Measurements from ENCODE around the gene PRRC2B. TPM values are rescaled to one million over a fixed set of nuclear protein-coding genes. Genes with fewer than 3 reads are reported as not detected.

The PRRC2B gene
- total and polyA plus RNA-seq, 8 donors: 26.3 to 251 (median 71.8) TPM

DNA sequence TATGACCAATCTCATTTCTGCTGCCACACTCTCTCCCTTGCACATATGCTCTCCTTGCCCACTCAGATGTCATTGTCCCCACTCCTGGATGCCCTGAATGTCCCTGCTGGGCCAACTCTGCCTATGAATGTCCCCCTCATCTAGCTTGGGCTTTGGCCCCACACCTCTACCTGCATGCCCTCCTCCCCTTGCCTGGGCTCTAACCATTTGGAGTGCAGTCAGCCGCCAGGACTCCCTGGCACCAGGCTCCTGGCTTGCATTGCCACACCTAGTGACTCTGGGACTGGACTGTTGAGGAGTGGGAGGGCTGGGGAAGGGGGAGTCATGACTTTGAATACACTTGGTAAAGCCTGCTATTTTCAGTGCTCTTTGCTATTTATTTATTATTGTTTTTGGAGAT, 67.3 kb downstream of the PRRC2B start:
- intact Hi-C loops (cut with DNase I; ENCODE audit: low total_unique reads): no loop called here
- no peaks in the 10 kb centered on the region for H3K27me3 ChIP-seq
- WGBS, 5 donors: 80 to 100% (median 88%) methylated on average over 1 of the region's 1 CpG
- no peak for DNase-seq
- no peaks in the 10 kb centered on the region for H3K9me3 ChIP-seq
- H3K4me3 ChIP-seq: no peak overlapping the region
- no peak overlapping the region for H3K27ac ChIP-seq
- no peak for TF ChIP-seq EP300 (IDR thresholded peaks at IDR 0.05)
- no peak for TF ChIP-seq POLR2A (IDR thresholded peaks at IDR 0.05)
- TF ChIP-seq, protein P1, sequence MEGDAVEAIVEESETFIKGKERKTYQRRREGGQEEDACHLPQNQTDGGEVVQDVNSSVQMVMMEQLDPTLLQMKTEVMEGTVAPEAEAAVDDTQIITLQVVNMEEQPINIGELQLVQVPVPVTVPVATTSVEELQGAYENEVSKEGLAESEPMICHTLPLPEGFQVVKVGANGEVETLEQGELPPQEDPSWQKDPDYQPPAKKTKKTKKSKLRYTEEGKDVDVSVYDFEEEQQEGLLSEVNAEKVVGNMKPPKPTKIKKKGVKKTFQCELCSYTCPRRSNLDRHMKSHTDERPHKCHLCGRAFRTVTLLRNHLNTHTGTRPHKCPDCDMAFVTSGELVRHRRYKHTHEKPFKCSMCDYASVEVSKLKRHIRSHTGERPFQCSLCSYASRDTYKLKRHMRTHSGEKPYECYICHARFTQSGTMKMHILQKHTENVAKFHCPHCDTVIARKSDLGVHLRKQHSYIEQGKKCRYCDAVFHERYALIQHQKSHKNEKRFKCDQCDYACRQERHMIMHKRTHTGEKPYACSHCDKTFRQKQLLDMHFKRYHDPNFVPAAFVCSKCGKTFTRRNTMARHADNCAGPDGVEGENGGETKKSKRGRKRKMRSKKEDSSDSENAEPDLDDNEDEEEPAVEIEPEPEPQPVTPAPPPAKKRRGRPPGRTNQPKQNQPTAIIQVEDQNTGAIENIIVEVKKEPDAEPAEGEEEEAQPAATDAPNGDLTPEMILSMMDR (IDR thresholded peaks at IDR 0.05): no peak
- TF ChIP-seq POLR2AphosphoS5 (IDR thresholded peaks at IDR 0.05): no peak
- peaks cover 0 to 11% (median 6%) of the 10 kb centered on the region in 4 donors for H3K4me1 ChIP-seq
- peaks cover 78 to 100% (median 97%) of the 10 kb centered on the region in 4 donors for H3K36me3 ChIP-seq

DNA sequence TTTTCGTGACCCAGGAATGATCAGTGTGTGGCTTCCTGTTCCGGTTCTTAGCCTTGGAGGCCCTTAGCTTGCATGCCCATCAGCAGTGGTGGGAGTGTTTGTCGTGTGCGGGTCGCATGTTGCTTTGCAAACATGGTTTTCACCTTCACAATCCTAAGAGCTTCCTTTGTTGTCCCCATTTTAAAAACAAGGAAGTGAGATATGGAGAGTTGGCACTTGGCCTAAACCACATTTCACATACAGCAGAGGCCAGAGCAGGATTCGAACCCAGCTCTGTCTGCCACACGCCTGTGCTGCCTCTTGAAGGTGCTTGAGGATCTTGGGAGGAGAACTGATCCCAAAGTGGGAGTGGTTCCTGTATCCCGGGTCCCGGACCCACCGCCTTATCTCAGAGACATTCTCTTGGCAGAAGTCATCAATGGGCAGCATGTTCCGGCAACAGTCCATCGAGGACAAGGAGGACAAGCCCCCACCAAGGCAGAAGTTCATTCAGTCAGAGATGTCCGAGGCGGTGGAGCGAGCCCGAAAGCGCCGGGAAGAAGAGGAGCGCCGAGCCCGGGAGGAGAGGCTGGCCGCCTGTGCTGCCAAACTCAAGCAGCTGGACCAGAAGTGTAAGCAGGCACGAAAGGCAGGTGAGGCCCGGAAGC, 70.6 kb downstream of the PRRC2B start:
- Histone ChIP-seq H3K36me3 (peaks cover 75 to 100% (median 97%) of the 10 kb centered on the region in 4 donors), H3K9me3 (no peaks in the 10 kb centered on the region), H3K27ac (peak overlapping the region in 2 of 5 donors; percentile 20 to 26), H3K27me3 (no peaks in the 10 kb centered on the region), H3K4me3 (no peak overlapping the region), H3K4me1 (peaks cover 0 to 11% (median 6%) of the 10 kb centered on the region in 4 donors)
- 62 to 74% (median 71%) methylated on average over 24 of the region's 24 CpGs for WGBS, 5 donors
- intact Hi-C loops (cut with DNase I; ENCODE audit: low total_unique reads): no loop called here
- peak in 1 of 2 donors; percentile 55 for DNase-seq
- TF ChIP-seq EP300 (IDR thresholded peaks at IDR 0.05): no peak

DNA sequence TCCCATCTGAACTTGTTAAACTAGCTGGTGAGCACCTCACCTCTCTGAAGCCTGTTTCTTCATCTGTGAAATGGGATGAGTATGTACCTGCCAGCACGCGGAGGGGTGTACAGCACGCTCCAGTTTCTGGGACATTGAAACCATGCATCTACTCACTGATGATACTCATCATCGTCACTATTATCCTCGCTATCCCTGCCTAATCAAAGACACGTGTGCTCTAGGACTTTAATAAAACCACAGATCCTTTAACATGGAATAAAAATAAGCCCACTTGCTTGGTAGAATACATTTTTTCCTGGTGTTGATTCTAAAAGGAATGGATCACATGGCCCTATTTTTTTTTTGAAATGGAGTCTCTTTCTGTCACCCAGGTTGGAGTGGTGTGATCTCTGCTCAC, 71.5 kb downstream of the PRRC2B start:
- H3K27ac ChIP-seq: no peak overlapping the region
- no peaks in the 10 kb centered on the region for H3K27me3 ChIP-seq
- no peak for DNase-seq
- H3K4me1 ChIP-seq: peaks cover 0 to 11% (median 6%) of the 10 kb centered on the region in 4 donors
- TF ChIP-seq EP300 (IDR thresholded peaks at IDR 0.05) (no peak), POLR2AphosphoS5 (IDR thresholded peaks at IDR 0.05) (no peak), POLR2A (IDR thresholded peaks at IDR 0.05) (no peak)
- TF ChIP-seq, protein P1 (IDR thresholded peaks at IDR 0.05): no peak
- H3K9me3 ChIP-seq: no peaks in the 10 kb centered on the region
- 91 to 96% (median 91%) methylated on average over 6 of the region's 6 CpGs for WGBS, 5 donors
- H3K36me3 ChIP-seq: peaks cover 73 to 100% (median 97%) of the 10 kb centered on the region in 4 donors
- intact Hi-C loops (cut with DNase I; ENCODE audit: low total_unique reads): no loop called here
- no peak overlapping the region for H3K4me3 ChIP-seq

DNA sequence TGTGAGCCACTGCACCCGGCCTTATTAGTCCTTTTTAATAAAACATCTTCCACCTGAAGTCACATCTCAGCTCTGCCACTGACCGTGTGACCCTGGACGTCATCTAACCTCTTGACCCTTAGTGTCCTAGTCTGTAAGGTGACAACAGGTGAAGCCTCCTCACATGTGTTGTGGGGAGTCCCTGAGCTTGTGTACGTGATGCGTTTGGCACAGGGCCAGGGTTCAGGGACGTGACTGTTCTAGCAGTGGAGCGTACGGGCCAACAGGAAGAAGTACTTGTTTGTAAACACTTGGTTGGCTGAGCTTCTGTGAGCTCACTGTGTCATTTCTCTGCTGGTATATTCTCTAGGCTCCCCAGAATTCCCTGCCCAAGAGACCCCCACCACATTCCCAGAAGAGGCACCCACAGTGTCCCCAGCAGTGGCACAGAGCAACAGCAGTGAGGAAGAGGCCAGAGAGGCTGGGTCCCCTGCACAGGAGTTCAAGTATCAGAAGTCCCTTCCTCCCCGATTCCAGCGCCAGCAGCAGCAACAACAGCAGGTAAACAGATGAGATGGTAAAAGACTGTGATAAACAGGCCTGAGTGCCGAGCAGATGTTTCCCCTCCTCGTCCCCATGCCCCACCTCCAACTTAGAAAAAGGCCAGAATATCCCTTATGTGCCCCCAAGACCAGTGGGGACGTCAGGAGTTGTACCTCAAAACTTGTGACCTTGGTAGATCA, 73.5 kb downstream of the PRRC2B start:
- no peak overlapping the region for H3K4me3 ChIP-seq
- H3K4me1 ChIP-seq: peaks cover 0 to 11% (median 6%) of the 10 kb centered on the region in 4 donors
- H3K36me3 ChIP-seq: peaks cover 76 to 100% (median 97%) of the 10 kb centered on the region in 4 donors
- WGBS, 5 donors: 67 to 77% (median 71%) methylated on average over 13 of the region's 13 CpGs
- no peak for TF ChIP-seq EP300 (IDR thresholded peaks at IDR 0.05)
- TF ChIP-seq POLR2AphosphoS5 (IDR thresholded peaks at IDR 0.05): no peak
- TF ChIP-seq, protein P1 (IDR thresholded peaks at IDR 0.05): no peak
- no peak for TF ChIP-seq POLR2A (IDR thresholded peaks at IDR 0.05)
- DNase-seq: peak in 1 of 2 donors; percentile 35
- H3K9me3 ChIP-seq: no peaks in the 10 kb centered on the region
- H3K27me3 ChIP-seq: no peaks in the 10 kb centered on the region
- H3K27ac ChIP-seq: no peak overlapping the region
- intact Hi-C loops (cut with DNase I; ENCODE audit: low total_unique reads): no loop called here

Measured in stomach (tissue), 9 donors.